D721Med (cell line): ENCODE measurements around the gene DENND6B.

ENCODE experiments used
- DNase-seq: peaks from one replicate; pipeline ENCODE4 v3.0.0; 2011; ENCODE audit warnings: low spot score; ENCODE audit not compliant: insufficient read length
- FAIRE-seq: peaks from 2 replicates; lab custom pipeline; 2011; peaks lifted over from hg19 to GRCh38; lab: Jason Lieb, UNC
- CTCF ChIP-seq: IDR thresholded peaks from 2 replicates; pipeline ENCODE4 v1.5.1; 2012; ENCODE audit warnings: mild to moderate bottlenecking, control low read depth; ENCODE audit not compliant: insufficient read depth; ENCODE audit errors: missing control alignments

DENND6B gene

GRCh38 chr22:50286701-50287318, 40.0 kb downstream of the DENND6B start:
- no peak for TF ChIP-seq CTCF
- FAIRE-seq (no peak), DNase-seq (no peak)

DNA sequence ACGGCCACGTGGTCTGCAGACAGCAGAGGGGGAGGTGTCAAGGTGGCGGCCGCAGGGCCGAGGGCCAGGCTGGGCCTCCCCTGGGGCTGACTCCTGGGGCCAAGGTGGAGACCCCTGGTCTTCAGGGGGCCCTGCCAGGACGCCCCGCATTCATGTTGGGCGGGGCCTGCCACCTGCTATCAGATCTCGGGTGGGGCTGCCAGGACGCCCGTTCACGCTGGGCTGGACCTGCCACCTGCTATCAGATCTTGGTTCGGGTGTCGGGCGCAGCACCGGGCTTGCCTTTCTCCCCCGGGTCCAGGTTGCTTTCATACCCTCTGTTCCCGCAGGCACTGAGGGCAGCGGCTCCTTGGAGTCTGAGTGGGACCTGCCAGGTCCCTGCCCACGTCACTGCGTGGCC, 40.5 kb downstream of the DENND6B start:
- TF ChIP-seq CTCF, result no peak
- DNase-seq (no peak), FAIRE-seq (no peak)

GRCh38 chr22:50285568-50286229, 41.1 kb downstream of the DENND6B start:
- FAIRE-seq, result no peak
- no peak for TF ChIP-seq CTCF

DNA sequence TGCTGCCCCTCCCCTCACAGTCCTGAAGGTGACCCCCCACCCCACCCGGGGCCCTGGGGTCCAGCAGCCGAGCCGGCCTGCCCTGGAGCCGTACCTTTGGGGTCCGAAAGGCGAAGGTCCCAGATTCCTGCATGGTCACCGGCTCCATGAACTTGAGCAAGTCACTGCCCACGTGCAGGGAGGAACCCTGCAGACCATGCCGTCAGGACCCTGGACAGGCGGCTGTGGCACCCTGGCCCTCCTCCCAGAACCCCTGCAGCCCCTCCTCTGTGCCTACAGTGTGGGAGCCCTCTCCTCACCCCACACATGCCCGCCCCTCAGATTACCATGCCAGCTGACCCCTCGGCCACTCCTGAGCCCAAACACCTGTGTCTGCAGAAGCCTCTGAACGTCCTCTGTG, 42.3 kb downstream of the DENND6B start:
- FAIRE-seq, result no peak
- no peak for DNase-seq
- no peak for TF ChIP-seq CTCF

More at GRCh38 chr22:50285568-50286229, 41.1 kb downstream of the DENND6B start:
- DNase-seq, result no peak

DNA sequence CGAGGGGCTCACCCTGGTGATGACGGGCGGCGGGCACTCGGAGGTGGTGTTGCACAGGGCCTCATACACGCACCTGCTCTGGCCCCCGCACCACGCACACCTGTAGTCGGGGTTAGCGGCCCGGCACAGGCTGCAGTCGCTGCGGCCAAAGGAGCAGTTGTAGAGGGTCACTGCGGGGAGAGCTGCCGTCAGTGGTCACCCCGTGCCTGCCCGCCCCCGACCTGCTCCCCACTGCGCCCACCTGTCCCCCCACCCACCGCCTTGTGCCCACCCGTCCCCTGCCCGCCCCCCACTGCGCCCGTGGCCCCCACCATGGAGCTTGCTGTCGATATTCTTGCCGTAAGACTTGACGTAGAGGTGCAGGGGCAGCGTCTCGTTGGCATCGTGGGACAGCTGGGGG, 43.0 kb downstream of the DENND6B start:
- FAIRE-seq (no peak), DNase-seq (no peak)
- no peak for TF ChIP-seq CTCF

GRCh38 chr22:50282361-50283155, 44.3 kb downstream of the DENND6B start:
- TF ChIP-seq CTCF, result no peak
- FAIRE-seq (no peak), DNase-seq (no peak)
